NCI-H2081 treated with DMSO at 0.1 percent for 48 hours (cell line): ENCODE data around the gene BAHCC1.

ENCODE experiments used
- DNase-seq: peaks from one replicate; lab custom pipeline; 2025; lab: John Stamatoyannopoulos, UW

Gene BAHCC1

GRCh38 chr17:81443269-81443668 lies 48.0 kb downstream of the BAHCC1 start:
- DNase-seq, result no peak

GRCh38 chr17:81444610-81445339 lies 49.5 kb downstream of the BAHCC1 start:
- no peak for DNase-seq

GRCh38 chr17:81445642-81446503 lies 50.6 kb downstream of the BAHCC1 start:
- DNase-seq, result no peak

- no peak for DNase-seq
Measured at GRCh38 chr17:81447331-81447933, 52.2 kb downstream of the BAHCC1 start.

GRCh38 chr17:81448442-81448841 lies 53.2 kb downstream of the BAHCC1 start:
- DNase-seq, result no peak

- DNase-seq, result no peak
Measured at GRCh38 chr17:81448950-81449349, 53.7 kb downstream of the BAHCC1 start.

- DNase-seq, result no peak
Measured at GRCh38 chr17:81449351-81449750, 54.1 kb downstream of the BAHCC1 start.

GRCh38 chr17:81451823-81452222 lies 56.6 kb downstream of the BAHCC1 start:
- DNase-seq, result no peak

GRCh38 chr17:81452551-81452950 lies 57.3 kb downstream of the BAHCC1 start:
- no peak for DNase-seq

GRCh38 chr17:81453076-81453475 lies 57.8 kb downstream of the BAHCC1 start:
- peak; percentile 62 for DNase-seq

GRCh38 chr17:81453712-81454111 lies 58.5 kb downstream of the BAHCC1 start:
- DNase-seq, result no peak

- no peak for DNase-seq
Measured at GRCh38 chr17:81454473-81454872, 59.2 kb downstream of the BAHCC1 start.

GRCh38 chr17:81455387-81455786 lies 60.1 kb downstream of the BAHCC1 start:
- no peak for DNase-seq

- no peak for DNase-seq
Measured at GRCh38 chr17:81456091-81456490, 60.8 kb downstream of the BAHCC1 start.

GRCh38 chr17:81456798-81457197 lies 61.5 kb downstream of the BAHCC1 start:
- no peak for DNase-seq

- DNase-seq, result no peak
Measured at GRCh38 chr17:81457401-81457800, 62.1 kb downstream of the BAHCC1 start.

GRCh38 chr17:81457917-81458555 lies 62.8 kb downstream of the BAHCC1 start:
- DNase-seq, result no peak

GRCh38 chr17:81458628-81459027 lies 63.4 kb downstream of the BAHCC1 start:
- no peak for DNase-seq

- DNase-seq, result no peak
Measured at GRCh38 chr17:81459224-81459623, 64.0 kb downstream of the BAHCC1 start.

- no peak for DNase-seq
Measured at GRCh38 chr17:81459864-81460263, 64.6 kb downstream of the BAHCC1 start.

GRCh38 chr17:81460856-81461460 lies 65.7 kb downstream of the BAHCC1 start:
- DNase-seq, result no peak
